ENCODE results near the gene RNF31. TPM values are rescaled to one million over a fixed set of nuclear protein-coding genes. Genes with fewer than 3 reads are reported as not detected.

Gene RNF31
- total and polyA plus RNA-seq, 2 experiments from 2014 or later = 27.8 to 29.7 TPM

GRCh38 chr14:24189059-24189375, 41.7 kb downstream of the RNF31 start:
- no peaks in the 10 kb centered on the region for H3K9me2 ChIP-seq (replicated peaks; ENCODE audit: insufficient read depth)
- peaks cover 33% of the 10 kb centered on the region for H3K79me2 ChIP-seq
- H3K9me3 ChIP-seq (ENCODE audit: low read depth) = no peaks in the 10 kb centered on the region
- H3K36me3 ChIP-seq (replicated peaks; ENCODE audit: insufficient read depth, low read depth) = no peaks in the 10 kb centered on the region
- no peak for DNase-seq (ENCODE audit: low spot score)
- no peaks in the 10 kb centered on the region for H4K20me1 ChIP-seq (ENCODE audit: insufficient read depth, poor library complexity, severe bottlenecking)
- peak overlapping the region; percentile 34 for H2AFZ ChIP-seq
- no peak for TF ChIP-seq EZH2 (IDR thresholded peaks at IDR 0.05; ENCODE audit: borderline replicate concordance)
- TF ChIP-seq EZH2phosphoT487 (IDR thresholded peaks at IDR 0.05; ENCODE audit: low read depth, severe bottlenecking, unreplicated experiment) = no peak
- TF ChIP-seq CTCF (IDR thresholded peaks at IDR 0.05; ENCODE audit: poor library complexity) = no peak
- peaks cover 5% of the 10 kb centered on the region for H3K4me1 ChIP-seq (ENCODE audit: insufficient read depth)
- 5% methylated on average over 3 of the region's 3 CpGs for WGBS (ENCODE audit: low lambda C conversion rate, missing lambda C conversion rate)
- no peak overlapping the region for H3K4me3 ChIP-seq
- peak overlapping the region; percentile 66 for H3K27ac ChIP-seq
- peak overlapping the region; percentile 74 for H3K4me2 ChIP-seq
- H3K27me3 ChIP-seq = no peaks in the 10 kb centered on the region

- WGBS (ENCODE audit: low lambda C conversion rate, missing lambda C conversion rate) = 96% methylated on average over 9 of the region's 9 CpGs
- H3K4me2 ChIP-seq = peak overlapping the region; percentile 74
- peaks cover 8% of the 10 kb centered on the region for H3K4me1 ChIP-seq (ENCODE audit: insufficient read depth)
- no peaks in the 10 kb centered on the region for H3K9me2 ChIP-seq (replicated peaks; ENCODE audit: insufficient read depth)
- no peak for DNase-seq (ENCODE audit: low spot score)
- no peaks in the 10 kb centered on the region for H4K20me1 ChIP-seq (ENCODE audit: insufficient read depth, poor library complexity, severe bottlenecking)
- peak overlapping the region; percentile 66 for H3K27ac ChIP-seq
- no peak overlapping the region for H3K4me3 ChIP-seq
- peaks cover 38% of the 10 kb centered on the region for H3K79me2 ChIP-seq
- peak overlapping the region; percentile 34 for H2AFZ ChIP-seq
- H3K27me3 ChIP-seq = no peaks in the 10 kb centered on the region
- no peaks in the 10 kb centered on the region for H3K36me3 ChIP-seq (replicated peaks; ENCODE audit: insufficient read depth, low read depth)
- TF ChIP-seq EZH2 (IDR thresholded peaks at IDR 0.05; ENCODE audit: borderline replicate concordance) = no peak
- no peak for TF ChIP-seq CTCF (IDR thresholded peaks at IDR 0.05; ENCODE audit: poor library complexity)
- TF ChIP-seq EZH2phosphoT487 (IDR thresholded peaks at IDR 0.05; ENCODE audit: low read depth, severe bottlenecking, unreplicated experiment) = no peak
- H3K9me3 ChIP-seq (ENCODE audit: low read depth) = no peaks in the 10 kb centered on the region
These were observed 42.2 kb downstream of the RNF31 start for GRCh38 chr14:24189460-24189859.

- Histone ChIP-seq H3K36me3 (replicated peaks; ENCODE audit: insufficient read depth, low read depth) (no peaks in the 10 kb centered on the region), H3K4me1 (ENCODE audit: insufficient read depth) (peaks cover 14% of the 10 kb centered on the region)
- DNase-seq (ENCODE audit: low spot score) = no peak
These were observed 43.1 kb downstream of the RNF31 start for GRCh38 chr14:24190416-24190815.

More at GRCh38 chr14:24190416-24190815, 43.1 kb downstream of the RNF31 start:
- Histone ChIP-seq H4K20me1 (ENCODE audit: insufficient read depth, poor library complexity, severe bottlenecking) (no peaks in the 10 kb centered on the region), H3K4me3 (no peak overlapping the region), H2AFZ (no peak overlapping the region), H3K4me2 (no peak overlapping the region), H3K9me3 (ENCODE audit: low read depth) (no peaks in the 10 kb centered on the region), H3K9me2 (replicated peaks; ENCODE audit: insufficient read depth) (no peaks in the 10 kb centered on the region), H3K79me2 (peaks cover 46% of the 10 kb centered on the region), H3K27me3 (no peaks in the 10 kb centered on the region), H3K27ac (no peak overlapping the region)
- TF ChIP-seq CTCF (IDR thresholded peaks at IDR 0.05; ENCODE audit: poor library complexity) (no peak), EZH2 (IDR thresholded peaks at IDR 0.05; ENCODE audit: borderline replicate concordance) (no peak), EZH2phosphoT487 (IDR thresholded peaks at IDR 0.05; ENCODE audit: low read depth, severe bottlenecking, unreplicated experiment) (no peak)
- 96% methylated on average over 10 of the region's 10 CpGs for WGBS (ENCODE audit: low lambda C conversion rate, missing lambda C conversion rate)
